NCI-H2107 (cell line): ENCODE measurements around the gene RGS2.

ENCODE experiments used
- DNase-seq: peaks from one replicate; lab custom pipeline; 2025; lab: John Stamatoyannopoulos, UW

Gene RGS2

GRCh38 chr1:192795916-192796618, 12.8 kb upstream of the RGS2 start:
- no peak for DNase-seq

- DNase-seq, result no peak
These were observed 11.7 kb upstream of the RGS2 start for GRCh38 chr1:192797143-192797542.

DNA sequence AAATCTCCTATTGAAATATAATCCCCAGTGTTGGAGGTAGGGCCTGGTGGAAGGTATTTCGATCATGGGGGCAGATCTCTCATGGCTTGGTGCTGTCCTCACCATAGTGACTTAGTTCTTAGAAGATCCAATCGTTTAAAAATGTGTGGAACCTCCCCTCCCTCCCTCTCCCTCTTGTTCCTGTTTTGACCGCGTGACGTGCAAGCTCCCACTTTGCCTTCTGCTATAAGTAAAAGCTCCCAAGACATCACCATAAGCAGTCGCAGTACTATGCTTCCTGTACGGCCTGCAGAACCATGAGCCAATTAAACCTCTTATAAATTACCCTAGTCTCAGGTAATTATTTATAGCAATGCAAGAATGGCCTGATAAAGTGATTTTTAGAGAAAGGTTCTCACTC, 10.9 kb upstream of the RGS2 start:
- DNase-seq, result no peak

- DNase-seq, result no peak
These were observed 7.4 kb upstream of the RGS2 start for GRCh38 chr1:192801451-192801850.

GRCh38 chr1:192802406-192802805, 6.4 kb upstream of the RGS2 start:
- no peak for DNase-seq

DNA sequence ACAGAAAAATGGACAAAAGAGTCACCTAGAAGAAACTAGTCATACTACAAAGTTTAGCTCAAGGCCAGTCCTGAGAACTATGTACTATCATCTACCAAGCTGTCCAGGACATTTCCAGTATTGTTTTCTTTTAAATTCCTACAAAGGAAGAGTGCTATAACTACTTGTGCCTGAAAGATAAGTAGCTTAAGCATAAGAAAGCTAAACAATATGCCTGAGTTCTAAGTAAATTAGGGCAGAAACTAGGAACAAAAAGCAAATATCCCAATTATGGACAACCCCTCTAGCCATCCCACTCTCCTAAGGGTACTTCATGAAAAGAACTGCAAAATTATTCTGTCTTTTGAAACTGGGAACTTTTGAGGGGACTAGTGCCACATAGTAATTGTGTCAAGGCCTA, 5.3 kb upstream of the RGS2 start:
- DNase-seq, result no peak

GRCh38 chr1:192805832-192806323, 3.0 kb upstream of the RGS2 start:
- DNase-seq, result no peak

DNA sequence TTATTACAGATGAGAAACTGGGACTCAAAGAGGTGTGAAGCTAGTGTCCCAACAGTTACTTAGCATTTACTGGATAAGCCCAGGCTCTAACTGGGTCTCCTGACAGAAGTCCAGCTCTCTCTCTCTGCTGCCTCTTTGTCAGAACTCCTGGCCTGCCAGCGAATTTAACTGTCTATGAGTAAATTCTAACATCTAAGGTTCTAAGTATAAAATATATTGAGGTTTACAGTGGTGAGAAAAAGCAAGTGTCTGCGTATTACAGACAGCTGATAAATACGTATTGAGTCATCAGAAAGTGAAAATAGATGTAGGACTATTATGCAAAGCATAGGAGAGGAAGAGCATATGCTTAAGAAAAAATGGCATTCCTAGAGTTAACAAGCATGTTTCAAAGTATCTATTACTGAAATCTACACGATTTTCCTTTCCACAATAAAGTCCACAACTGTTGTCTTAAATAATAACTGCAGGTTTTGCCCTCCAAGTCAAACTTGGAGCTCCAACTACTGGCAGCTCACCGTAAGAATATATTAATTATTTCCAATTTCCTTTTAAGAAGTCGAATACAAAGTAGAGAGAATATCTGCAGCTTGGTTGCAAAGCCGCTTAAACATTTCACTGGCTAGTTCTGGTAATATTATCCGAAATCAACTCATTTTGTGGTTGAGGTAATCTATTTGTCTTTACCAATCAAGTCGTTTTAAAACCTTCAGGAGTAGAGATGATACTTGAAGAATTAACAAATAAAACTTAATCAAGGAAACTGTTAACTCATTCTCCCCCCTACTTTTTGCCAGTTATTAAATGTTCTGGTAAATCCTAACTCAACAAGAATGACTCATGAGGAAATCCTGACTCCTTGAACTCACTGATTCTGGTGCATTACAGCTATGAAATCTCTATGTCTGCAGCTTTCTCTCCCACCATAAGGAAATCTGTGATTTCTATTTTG, 1.4 kb upstream of the RGS2 start:
- no peak for DNase-seq

GRCh38 chr1:192808163-192808517, 699 bp upstream of the RGS2 start:
- DNase-seq, result no peak

DNA sequence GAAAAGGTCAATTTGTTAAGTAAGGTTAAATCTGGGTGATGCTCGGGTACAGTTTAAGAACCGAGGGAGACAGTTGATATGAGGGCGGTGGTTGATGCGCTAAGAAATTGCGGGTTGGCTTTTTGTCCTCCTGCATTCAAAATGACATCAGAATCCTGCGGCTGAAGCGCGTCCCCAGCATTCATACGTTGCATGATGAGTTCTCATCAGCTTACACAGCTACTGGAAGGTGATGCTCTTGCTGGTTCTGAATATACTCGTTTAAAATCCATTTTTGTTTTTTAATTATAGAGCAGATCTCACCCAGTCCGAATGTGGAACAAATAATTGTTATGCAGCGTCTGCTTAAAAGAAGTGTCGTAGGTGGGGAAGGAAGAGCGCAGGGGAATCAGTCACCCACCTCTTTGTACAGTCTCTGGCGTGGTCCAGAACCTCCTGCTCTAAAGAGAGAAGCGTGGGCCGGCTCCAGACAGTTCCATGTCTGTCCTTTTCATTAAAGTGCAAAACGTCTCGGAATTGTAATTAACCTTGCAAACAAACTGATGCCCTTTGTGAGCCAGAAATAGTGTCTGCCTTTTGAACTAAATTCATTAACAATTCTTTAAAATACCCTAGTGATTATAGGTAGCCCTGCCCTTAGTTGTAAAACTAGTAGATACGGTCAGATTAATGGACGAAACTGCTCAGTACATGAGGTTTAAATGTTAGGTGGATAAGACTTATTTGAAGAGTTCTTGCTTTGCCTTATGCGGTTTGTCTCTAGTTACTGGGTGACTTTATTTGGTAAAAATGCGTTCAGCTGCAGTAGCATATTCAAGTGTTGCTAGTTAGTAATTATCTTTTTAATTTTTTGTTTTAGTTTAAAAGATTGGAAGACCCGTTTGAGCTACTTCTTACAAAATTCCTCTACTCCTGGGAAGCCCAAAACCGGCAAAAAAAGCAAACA, 741 bp downstream of the RGS2 start:
- DNase-seq, result peak; percentile 46

GRCh38 chr1:192810253-192810880, 1.5 kb downstream of the RGS2 start:
- no peak for DNase-seq

DNA sequence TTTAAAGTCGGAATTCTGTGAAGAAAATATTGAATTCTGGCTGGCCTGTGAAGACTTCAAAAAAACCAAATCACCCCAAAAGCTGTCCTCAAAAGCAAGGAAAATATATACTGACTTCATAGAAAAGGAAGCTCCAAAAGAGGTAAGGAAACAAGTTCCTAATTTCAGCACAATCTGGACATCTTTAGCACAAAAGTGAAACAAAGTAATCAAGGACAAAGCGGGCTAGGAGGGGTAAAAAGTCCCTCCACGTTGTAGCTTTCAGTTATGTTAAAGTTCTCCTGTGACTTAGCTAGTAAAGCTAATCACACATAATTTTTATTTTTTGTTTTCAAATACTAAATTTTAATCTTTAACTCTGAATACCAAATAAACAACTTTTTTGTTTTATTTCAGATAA, 2.2 kb downstream of the RGS2 start:
- DNase-seq, result no peak

GRCh38 chr1:192811594-192812239, 2.9 kb downstream of the RGS2 start:
- DNase-seq, result no peak

GRCh38 chr1:192812420-192813209, 3.8 kb downstream of the RGS2 start:
- no peak for DNase-seq

DNA sequence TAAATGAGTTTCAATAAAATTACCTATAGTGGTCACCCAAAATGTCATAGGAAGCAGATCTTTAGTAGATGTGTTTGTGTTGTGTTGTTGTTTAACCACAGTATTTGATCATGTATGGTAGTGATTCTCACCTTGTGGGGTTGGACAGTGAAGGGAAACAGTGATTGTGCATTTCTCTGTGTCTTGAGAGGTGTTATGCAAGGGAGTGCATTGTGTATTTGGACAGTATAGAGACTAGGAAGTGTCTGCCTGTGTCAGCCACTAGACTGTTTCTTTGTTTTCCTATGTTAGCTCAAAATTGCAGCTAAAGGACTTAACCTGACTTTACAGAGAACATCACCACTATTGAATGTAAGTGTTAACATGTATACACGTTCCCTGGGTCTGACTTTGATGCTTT, 6.0 kb downstream of the RGS2 start:
- DNase-seq, result no peak

- no peak for DNase-seq
These were observed 8.4 kb downstream of the RGS2 start for GRCh38 chr1:192817246-192817645.

GRCh38 chr1:192821296-192821695, 12.5 kb downstream of the RGS2 start:
- DNase-seq, result no peak

DNA sequence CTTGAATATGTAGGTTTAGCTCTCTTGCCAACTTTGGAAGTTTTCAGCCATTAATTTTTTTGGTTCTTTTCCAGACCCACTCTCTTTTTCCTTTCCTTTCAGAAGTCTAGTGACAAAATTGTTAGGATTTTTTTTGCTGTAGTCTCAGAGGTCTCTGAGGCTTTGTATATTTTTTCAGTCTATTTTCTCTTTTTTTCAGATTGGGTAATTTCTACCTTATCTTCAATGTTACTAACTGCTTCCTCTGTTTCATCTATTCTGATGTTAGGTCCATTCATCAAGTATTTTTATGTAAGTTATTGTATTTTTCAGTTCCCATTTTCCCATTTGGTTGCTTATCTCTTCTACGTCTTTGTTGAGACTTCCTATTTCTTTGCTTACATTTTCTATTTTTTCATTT, 15.7 kb downstream of the RGS2 start:
- DNase-seq, result no peak

GRCh38 chr1:192826791-192827546, 18.1 kb downstream of the RGS2 start:
- no peak for DNase-seq
